Neural progenitor cell (in vitro differentiated cells): ENCODE data around the gene SYT1. TPM values are rescaled to one million over a fixed set of nuclear protein-coding genes. Genes with fewer than 3 reads are reported as not detected.

ENCODE experiments used
- DNase-seq: peaks from one replicate; pipeline ENCODE4 v3.0.0-alpha.2; 2016; ENCODE audit warnings: low spot score
- H2AFZ ChIP-seq: fragments of 200-600 bp; sonication (generic); replicated peaks from 2 replicates; pipeline ENCODE4 v1.6.1; 2016; ENCODE audit warnings: antibody characterized with exemption
- H3F3A ChIP-seq: fragments of 200-600 bp; sonication (generic); 2 replicates; pipeline ENCODE4 v1.6.1; 2016; ENCODE audit warnings: antibody characterized with exemption, low read depth
- H3K27ac ChIP-seq: fragments of 200-600 bp; sonication (generic); 2 replicates; pipeline ENCODE4 v1.5.1; 2016; ENCODE audit warnings: mild to moderate bottlenecking
- H3K27me3 ChIP-seq: fragments of 200-600 bp; sonication (generic); 2 replicates; pipeline ENCODE4 v1.6.1; 2016; ENCODE audit warnings: mild to moderate bottlenecking, moderate library complexity
- H3K36me3 ChIP-seq: fragments of 200-600 bp; sonication (generic); 2 replicates; pipeline ENCODE4 v1.5.1; 2016
- H3K4me1 ChIP-seq: fragments of 200-600 bp; sonication (generic); 2 replicates; pipeline ENCODE4 v1.6.1; 2016; ENCODE audit warnings: mixed run types
- H3K4me2 ChIP-seq: fragments of 200-600 bp; sonication (generic); 2 replicates; pipeline ENCODE4 v1.6.1; 2016
- H3K4me3 ChIP-seq: fragments of 200-600 bp; sonication (generic); 2 replicates; pipeline ENCODE4 v1.5.1; 2016
- H3K79me2 ChIP-seq: fragments of 200-600 bp; sonication (generic); 2 replicates; pipeline ENCODE4 v1.6.1; 2016; ENCODE audit warnings: low read depth
- H3K9ac ChIP-seq: fragments of 200-600 bp; sonication (generic); 2 replicates; pipeline ENCODE4 v1.6.1; 2016
- H3K9me3 ChIP-seq: fragments of 200-600 bp; sonication (generic); 2 replicates; pipeline ENCODE4 v1.5.1; 2016; ENCODE audit warnings: low read depth
- H4K20me1 ChIP-seq: fragments of 200-600 bp; sonication (generic); 2 replicates; pipeline ENCODE4 v1.6.1; 2016; ENCODE audit warnings: low read depth
- H3K27ac Mint-ChIP-seq: 3 replicates; pipeline ENCODE4 v1.8.0; 2021; ENCODE audit warnings: mixed read lengths
- H3K27me3 Mint-ChIP-seq: 2 replicates; pipeline ENCODE4 v1.8.0; 2022; ENCODE audit warnings: low read depth, mild to moderate bottlenecking, inconsistent platforms, moderate library complexity, mixed read lengths; ENCODE audit not compliant: insufficient read depth
- H3K36me3 Mint-ChIP-seq: 3 replicates; pipeline ENCODE4 v1.8.0; 2021; ENCODE audit warnings: mixed read lengths
- H3K4me1 Mint-ChIP-seq: 3 replicates; pipeline ENCODE4 v1.8.0; 2021; ENCODE audit warnings: mixed read lengths
- H3K4me3 Mint-ChIP-seq: 3 replicates; pipeline ENCODE4 v1.8.0; 2021; ENCODE audit warnings: mild to moderate bottlenecking, moderate library complexity, mixed read lengths
- H3K9me3 Mint-ChIP-seq: 3 replicates; pipeline ENCODE4 v1.8.0; 2020; ENCODE audit warnings: mixed read lengths
- EZH2 ChIP-seq: fragments of 200-600 bp; sonication (generic); IDR thresholded peaks from 2 replicates; pipeline ENCODE4 v1.6.1; 2017; ENCODE audit warnings: antibody characterized with exemption, mild to moderate bottlenecking, moderate library complexity
- EZH2phosphoT487 ChIP-seq: fragments of 200-600 bp; sonication (generic); IDR thresholded peaks from 2 replicates; pipeline ENCODE4 v1.6.1; 2017; ENCODE audit warnings: antibody characterized with exemption
- total RNA-seq: library from RNA; depleted of rRNA; stranded (reverse); fragments of >200 nt; gene quantifications from 2 replicates; pipeline ENCODE4 v1.2.3, GENCODE V29; 2015; ENCODE audit warnings: low replicate concordance
- TF ChIP-seq, protein P1 (sequence below): fragments of 200-600 bp; sonication (generic); IDR thresholded peaks from 2 replicates; pipeline ENCODE4 v1.5.1; 2017; ENCODE audit warnings: antibody characterized with exemption, mild to moderate bottlenecking

The SYT1 gene
- total RNA-seq, 1 donor from 2014 or later: 36.9 TPM

DNA sequence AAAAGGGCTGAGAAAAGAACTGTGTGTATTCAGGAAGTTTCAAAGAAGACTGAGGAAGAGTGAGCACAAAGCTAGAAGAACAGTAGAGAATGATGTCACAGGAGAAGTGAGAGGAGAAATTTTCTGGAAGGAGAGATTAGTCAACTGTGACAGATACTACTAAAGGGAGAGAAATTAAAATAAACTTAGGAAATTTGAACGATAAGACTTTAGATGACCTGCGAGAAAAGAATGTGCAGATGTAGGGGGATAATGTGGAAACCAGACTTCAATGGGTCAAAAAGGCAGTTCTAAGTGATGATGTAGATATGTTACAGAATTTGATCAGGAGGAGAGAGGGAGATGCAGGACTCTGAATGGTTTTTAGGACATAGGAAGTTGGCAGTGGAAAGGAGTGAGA lies 287.4 kb downstream of the SYT1 start:
- no peaks in the 10 kb centered on the region for H3K27me3 Mint-ChIP-seq
- TF ChIP-seq EZH2phosphoT487 (no peak), EZH2 (no peak)
- TF ChIP-seq, protein P1, sequence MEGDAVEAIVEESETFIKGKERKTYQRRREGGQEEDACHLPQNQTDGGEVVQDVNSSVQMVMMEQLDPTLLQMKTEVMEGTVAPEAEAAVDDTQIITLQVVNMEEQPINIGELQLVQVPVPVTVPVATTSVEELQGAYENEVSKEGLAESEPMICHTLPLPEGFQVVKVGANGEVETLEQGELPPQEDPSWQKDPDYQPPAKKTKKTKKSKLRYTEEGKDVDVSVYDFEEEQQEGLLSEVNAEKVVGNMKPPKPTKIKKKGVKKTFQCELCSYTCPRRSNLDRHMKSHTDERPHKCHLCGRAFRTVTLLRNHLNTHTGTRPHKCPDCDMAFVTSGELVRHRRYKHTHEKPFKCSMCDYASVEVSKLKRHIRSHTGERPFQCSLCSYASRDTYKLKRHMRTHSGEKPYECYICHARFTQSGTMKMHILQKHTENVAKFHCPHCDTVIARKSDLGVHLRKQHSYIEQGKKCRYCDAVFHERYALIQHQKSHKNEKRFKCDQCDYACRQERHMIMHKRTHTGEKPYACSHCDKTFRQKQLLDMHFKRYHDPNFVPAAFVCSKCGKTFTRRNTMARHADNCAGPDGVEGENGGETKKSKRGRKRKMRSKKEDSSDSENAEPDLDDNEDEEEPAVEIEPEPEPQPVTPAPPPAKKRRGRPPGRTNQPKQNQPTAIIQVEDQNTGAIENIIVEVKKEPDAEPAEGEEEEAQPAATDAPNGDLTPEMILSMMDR: no peak
- no peak overlapping the region for H3K27ac ChIP-seq
- H3F3A ChIP-seq: no peaks in the 10 kb centered on the region
- no peaks in the 10 kb centered on the region for H3K27me3 ChIP-seq
- no peak overlapping the region for H3K9ac ChIP-seq
- H3K27ac Mint-ChIP-seq: no peak overlapping the region
- H3K36me3 Mint-ChIP-seq: no peaks in the 10 kb centered on the region
- no peak overlapping the region for H3K4me2 ChIP-seq
- H3K9me3 Mint-ChIP-seq: no peaks in the 10 kb centered on the region
- H3K4me1 ChIP-seq: no peaks in the 10 kb centered on the region
- H3K4me3 Mint-ChIP-seq: no peak overlapping the region
- H3K4me3 ChIP-seq: no peak overlapping the region
- H3K79me2 ChIP-seq: no peaks in the 10 kb centered on the region
- no peak for DNase-seq
- peaks cover 2% of the 10 kb centered on the region for H4K20me1 ChIP-seq
- H2AFZ ChIP-seq: no peak overlapping the region
- no peaks in the 10 kb centered on the region for H3K4me1 Mint-ChIP-seq
- no peaks in the 10 kb centered on the region for H3K9me3 ChIP-seq
- H3K36me3 ChIP-seq: no peaks in the 10 kb centered on the region

DNA sequence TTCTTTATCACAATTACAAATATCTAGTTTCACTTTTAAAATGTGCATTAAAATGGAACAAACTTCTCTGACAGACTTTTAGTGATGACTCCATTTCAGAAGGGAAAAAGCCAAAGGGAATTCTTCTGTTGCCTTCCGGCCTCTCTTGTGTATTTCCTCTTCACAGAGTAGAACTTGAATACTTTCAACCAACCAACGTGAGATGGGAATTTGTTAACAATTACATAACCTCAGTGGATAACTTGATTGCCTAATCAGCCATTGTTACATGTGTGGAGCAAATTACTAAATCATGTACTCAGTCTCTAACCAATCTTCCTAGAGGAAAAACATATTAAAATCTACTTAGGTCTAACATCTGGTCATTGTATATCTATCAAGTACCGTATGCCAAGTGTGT lies 291.1 kb downstream of the SYT1 start:
- Histone ChIP-seq H3K4me3 (no peak overlapping the region), H3K27me3 (no peaks in the 10 kb centered on the region), H3K36me3 (no peaks in the 10 kb centered on the region), H3K79me2 (no peaks in the 10 kb centered on the region), H3F3A (no peaks in the 10 kb centered on the region), H3K9me3 (no peaks in the 10 kb centered on the region), H3K9ac (no peak overlapping the region), H3K4me2 (no peak overlapping the region), H3K27ac (no peak overlapping the region), H2AFZ (no peak overlapping the region), H3K4me1 (no peaks in the 10 kb centered on the region), H4K20me1 (peaks cover 8% of the 10 kb centered on the region)
- DNase-seq: no peak
- no peaks in the 10 kb centered on the region for H3K36me3 Mint-ChIP-seq
- H3K27me3 Mint-ChIP-seq: no peaks in the 10 kb centered on the region
- H3K4me3 Mint-ChIP-seq: no peak overlapping the region
- no peak for TF ChIP-seq EZH2phosphoT487
- no peak for TF ChIP-seq EZH2
- TF ChIP-seq, protein P1: no peak
- no peaks in the 10 kb centered on the region for H3K9me3 Mint-ChIP-seq
- no peak overlapping the region for H3K27ac Mint-ChIP-seq
- H3K4me1 Mint-ChIP-seq: no peaks in the 10 kb centered on the region

DNA sequence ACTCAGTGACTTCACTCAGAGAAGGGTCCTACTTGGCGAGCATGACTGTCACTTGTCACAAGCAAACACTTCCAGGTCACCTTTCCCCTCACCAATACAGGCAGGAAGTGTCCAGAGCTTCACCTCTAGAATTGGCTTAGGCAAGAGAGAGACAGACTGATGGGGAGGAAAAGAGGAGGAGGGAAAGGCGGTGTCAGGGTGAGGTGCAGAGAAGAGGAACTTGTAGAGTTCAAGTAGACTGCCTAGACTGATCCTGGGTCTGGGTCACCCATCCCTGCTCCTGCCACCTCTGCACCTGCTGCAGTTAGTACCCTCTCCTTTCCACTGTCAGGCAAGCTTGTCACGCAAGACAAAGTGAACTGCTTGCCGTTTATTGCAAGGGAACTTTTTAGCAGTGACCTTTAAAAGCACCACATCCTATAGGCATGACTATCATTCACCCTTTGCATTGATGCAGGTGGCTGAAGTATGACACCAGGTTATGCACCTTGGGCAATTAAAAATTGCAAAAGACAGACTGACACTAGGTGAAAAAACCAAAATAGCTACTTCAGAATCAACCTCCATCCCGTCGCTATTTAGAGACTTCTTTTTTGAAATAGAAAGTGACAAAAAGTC lies 292.4 kb downstream of the SYT1 start:
- Histone ChIP-seq H4K20me1 (peaks cover 8% of the 10 kb centered on the region), H3K27me3 (no peaks in the 10 kb centered on the region), H3K4me3 (no peak overlapping the region), H3K79me2 (no peaks in the 10 kb centered on the region), H3K27ac (no peak overlapping the region), H2AFZ (no peak overlapping the region), H3F3A (no peaks in the 10 kb centered on the region), H3K9me3 (no peaks in the 10 kb centered on the region), H3K4me1 (no peaks in the 10 kb centered on the region), H3K36me3 (no peaks in the 10 kb centered on the region), H3K4me2 (no peak overlapping the region), H3K9ac (no peak overlapping the region)
- H3K36me3 Mint-ChIP-seq: no peaks in the 10 kb centered on the region
- H3K27ac Mint-ChIP-seq: no peak overlapping the region
- no peak overlapping the region for H3K4me3 Mint-ChIP-seq
- no peaks in the 10 kb centered on the region for H3K27me3 Mint-ChIP-seq
- no peaks in the 10 kb centered on the region for H3K4me1 Mint-ChIP-seq
- TF ChIP-seq EZH2 (no peak), EZH2phosphoT487 (no peak)
- TF ChIP-seq, protein P1: no peak
- no peak for DNase-seq
- no peaks in the 10 kb centered on the region for H3K9me3 Mint-ChIP-seq
